Measurements from ENCODE around the gene SETD7.

The SETD7 gene

GRCh38 chr4:139574641-139575040 lies 18.6 kb upstream of the SETD7 start:
- no peak for DNase-seq (ENCODE audit: low read depth)

GRCh38 chr4:139568206-139568955 lies 12.4 kb upstream of the SETD7 start:
- no peak for DNase-seq (ENCODE audit: low read depth)

- DNase-seq (ENCODE audit: low read depth) = no peak
Measured at GRCh38 chr4:139567159-139567870, 11.3 kb upstream of the SETD7 start.

DNA sequence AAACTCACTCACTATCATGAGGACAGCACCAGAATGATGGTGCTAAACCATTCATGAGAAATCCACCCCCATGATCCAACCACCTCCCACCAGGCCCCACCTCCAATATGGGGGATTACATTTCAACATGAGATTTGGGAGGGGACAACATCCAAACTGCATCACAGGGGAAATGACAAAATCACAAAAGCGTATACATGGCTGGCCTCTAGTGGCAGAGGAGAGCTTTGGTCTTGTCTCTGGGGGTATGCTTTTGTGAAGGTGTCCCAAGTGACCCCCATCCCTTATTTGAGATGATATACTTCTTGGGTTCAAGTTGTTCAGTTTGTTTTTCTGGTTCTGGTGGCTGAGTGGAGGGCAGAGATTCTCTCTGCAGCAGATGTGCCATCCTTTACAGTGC lies 8.5 kb upstream of the SETD7 start:
- no peak for DNase-seq (ENCODE audit: low read depth)

DNA sequence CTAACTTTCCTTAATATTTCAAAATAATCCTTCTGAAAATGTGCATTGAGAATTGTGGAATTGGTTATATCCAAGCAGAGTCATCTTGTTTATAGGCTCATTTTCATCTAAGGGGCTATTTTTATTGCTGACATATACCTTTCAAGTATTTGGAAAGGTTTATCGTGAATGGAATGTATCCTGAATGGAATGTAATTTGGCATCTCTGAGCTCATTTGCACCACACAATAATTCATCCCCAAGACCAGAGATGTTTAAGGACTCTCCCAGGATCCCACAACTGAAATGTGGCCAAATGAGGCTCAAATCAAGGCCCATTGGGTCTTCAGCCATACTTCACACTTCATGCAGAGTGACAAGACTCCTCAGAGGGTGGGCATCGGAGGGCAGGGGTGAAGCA lies 7.5 kb upstream of the SETD7 start:
- no peak for DNase-seq (ENCODE audit: low read depth)

DNA sequence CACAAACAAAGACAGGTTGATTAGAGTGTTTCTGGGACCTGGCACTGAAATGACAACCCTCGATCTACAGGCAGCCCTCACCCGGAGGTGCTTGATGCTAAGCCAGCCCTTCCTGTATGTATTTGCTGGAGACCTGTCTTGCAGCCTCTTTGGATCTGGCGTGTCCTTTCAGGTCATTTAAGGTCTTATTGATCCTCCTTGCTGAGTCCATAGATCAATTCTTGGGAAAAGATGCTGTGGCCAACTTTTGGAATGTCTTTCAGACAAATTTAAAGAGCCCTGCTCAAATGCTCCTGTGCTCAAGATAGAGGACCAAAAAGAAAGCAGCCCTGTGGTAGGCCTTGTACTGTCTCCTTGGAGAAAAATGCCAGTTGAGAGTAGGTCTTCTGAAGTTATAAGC lies 6.8 kb upstream of the SETD7 start:
- DNase-seq (ENCODE audit: low read depth) = no peak

- DNase-seq (ENCODE audit: low read depth) = no peak
Measured at GRCh38 chr4:139562067-139562684, 6.2 kb upstream of the SETD7 start.

GRCh38 chr4:139560406-139561104 lies 4.5 kb upstream of the SETD7 start:
- DNase-seq (ENCODE audit: low read depth) = no peak

DNA sequence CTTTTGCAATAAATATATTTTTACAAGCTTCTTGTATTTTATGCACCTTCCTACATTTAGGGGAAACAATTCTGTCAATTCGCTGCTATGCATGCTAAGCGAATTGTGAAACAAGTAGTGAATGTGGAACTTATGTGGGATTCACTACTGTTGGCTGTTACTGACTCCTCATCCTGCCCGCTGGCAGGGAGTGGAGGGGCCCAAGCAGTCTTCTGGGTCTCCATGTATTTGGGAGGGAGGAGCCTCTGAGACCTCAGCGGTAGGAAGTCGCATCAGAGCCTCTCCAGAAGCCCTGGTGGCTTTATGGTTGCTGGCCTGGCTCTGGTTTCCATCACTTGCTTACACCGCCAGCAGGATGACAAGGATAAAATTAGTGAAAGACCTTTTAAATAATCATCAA lies 3.7 kb upstream of the SETD7 start:
- DNase-seq (ENCODE audit: low read depth) = no peak

DNA sequence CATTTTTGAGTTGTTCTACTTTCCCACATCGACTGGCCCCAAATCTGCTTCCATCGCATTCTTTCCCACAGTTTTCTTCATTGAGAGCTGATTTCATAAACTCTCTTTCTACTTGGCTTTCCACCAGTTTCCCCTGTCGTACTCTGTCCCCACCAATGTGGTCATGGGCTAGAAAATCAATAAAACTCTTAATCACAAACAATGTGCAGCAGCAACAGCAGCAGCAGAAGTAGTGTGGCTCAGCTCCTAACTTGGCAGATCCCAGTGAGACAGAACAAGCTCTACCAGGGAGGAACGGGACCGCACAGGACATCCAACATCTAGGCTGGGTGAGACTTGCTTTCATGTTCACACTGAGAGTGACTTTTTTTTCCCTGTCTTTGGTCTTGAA lies 3.1 kb upstream of the SETD7 start:
- DNase-seq (ENCODE audit: low read depth) = no peak

- no peak for DNase-seq (ENCODE audit: low read depth)
Measured at GRCh38 chr4:139558235-139559088, 2.4 kb upstream of the SETD7 start.

- no peak for DNase-seq (ENCODE audit: low read depth)
Measured at GRCh38 chr4:139557556-139558110, 1.6 kb upstream of the SETD7 start.

DNA sequence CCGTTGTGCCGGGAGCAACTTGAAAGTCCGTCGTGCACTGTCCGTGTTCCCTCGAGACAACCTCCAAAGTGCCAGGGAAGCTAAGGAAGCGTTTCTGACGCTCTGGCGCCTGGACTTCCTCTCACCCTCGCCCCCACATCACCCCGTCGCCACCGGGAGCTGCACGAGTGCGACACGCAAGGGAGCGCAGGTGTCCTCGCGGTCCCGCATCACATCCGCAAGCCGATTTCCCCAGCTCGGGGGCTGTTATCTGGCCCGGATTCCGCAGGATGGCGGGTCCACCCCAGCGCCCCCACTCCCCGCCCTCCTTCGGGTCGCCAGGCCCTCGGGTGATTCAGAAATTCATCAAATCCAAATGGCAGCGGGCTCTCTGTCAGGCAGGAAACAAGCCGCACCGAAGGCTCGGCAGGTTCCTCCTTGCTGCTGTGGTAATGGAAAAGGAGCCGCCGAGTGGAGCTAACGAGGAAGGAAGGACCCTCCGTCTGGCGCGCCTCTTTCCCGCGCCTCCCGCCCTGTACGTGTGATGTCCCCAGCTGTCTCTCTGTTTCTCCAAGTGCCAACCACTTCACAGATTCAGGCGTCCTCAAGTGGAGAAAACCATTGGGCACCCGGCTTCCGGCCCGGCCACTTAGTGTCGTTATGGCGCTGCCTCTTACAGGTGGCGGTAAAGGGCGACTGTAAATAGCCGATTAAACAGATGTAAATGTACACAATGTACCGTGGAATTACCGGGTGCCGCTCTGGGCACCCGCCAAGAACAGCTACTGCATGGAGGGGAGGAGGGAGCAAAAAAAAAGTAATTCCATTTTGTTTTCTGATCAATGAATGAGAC lies 921 bp upstream of the SETD7 start:
- DNase-seq (ENCODE audit: low read depth) = peak; percentile 40

DNA sequence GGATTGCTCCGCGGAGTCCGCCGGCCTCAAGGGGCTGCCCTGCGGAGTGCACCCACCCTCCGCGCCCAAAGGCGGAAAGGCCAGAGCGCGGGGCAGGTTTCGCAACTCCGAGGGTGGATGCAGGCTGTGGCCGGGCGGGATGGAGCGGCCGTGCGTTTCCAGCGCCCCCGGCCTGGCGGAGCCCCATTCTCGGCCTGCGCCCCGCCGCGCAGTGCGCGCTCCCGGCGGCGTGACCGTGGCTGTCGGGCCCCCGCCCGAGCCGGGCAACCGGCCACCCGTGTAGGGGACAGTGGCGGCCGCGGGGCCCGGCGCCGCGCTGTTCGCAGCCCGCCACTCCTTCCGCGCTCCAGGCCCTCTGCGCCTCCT lies 331 bp downstream of the SETD7 start:
- DNase-seq (ENCODE audit: low read depth) = no peak

DNA sequence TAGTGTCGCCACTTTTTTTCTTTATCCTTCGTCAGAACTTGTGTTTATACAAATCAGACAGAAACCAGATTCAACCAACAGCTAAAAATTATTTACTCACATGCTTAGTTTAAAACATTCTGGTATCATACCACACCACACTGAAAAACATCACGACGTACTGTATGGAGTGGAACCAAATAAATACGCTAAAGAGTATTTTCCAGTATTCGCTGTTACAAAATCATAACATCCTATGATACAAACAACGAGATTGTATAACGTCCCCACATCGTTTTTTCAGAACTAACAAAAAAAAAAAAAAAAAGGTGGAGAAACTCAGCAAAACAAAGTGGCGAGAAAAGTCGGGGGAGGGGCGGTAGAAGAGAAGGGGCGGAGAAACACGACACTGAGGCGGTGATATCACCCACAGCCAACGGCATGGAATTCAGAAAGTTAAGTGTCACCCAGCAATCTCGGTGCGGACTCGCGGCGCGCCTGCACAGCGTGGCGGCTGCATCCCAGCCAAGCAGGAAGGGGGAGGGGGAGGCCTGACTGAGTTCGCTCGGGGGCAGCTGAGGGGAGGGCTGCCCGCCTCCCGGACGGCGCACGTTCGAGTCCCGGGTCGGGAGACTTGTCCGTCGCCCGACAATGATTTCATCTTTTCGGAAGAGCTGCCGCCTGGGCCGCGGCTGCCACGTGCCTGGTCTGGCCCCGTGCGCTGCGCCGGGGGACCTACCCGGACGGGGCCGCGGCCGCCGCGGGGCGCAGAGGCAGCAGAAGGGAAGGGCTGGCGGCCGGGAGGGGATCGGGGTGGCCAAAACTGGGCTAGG lies 920 bp downstream of the SETD7 start:
- peak; percentile 84 for DNase-seq (ENCODE audit: low read depth)

DNA sequence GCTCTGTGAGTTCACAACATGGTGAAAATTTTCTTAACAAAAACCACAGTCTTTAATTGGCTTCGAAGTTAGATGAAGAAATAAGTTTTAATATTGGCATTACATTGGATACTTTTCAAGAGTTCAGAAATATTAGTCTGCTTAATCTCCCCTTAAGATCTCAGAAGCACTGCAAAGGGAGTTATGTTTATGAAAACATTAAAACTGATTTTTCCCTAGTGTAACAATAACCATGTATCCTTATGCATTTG lies 1.5 kb downstream of the SETD7 start:
- no peak for DNase-seq (ENCODE audit: low read depth)

GRCh38 chr4:139553751-139554641 lies 2.0 kb downstream of the SETD7 start:
- no peak for DNase-seq (ENCODE audit: low read depth)

DNA sequence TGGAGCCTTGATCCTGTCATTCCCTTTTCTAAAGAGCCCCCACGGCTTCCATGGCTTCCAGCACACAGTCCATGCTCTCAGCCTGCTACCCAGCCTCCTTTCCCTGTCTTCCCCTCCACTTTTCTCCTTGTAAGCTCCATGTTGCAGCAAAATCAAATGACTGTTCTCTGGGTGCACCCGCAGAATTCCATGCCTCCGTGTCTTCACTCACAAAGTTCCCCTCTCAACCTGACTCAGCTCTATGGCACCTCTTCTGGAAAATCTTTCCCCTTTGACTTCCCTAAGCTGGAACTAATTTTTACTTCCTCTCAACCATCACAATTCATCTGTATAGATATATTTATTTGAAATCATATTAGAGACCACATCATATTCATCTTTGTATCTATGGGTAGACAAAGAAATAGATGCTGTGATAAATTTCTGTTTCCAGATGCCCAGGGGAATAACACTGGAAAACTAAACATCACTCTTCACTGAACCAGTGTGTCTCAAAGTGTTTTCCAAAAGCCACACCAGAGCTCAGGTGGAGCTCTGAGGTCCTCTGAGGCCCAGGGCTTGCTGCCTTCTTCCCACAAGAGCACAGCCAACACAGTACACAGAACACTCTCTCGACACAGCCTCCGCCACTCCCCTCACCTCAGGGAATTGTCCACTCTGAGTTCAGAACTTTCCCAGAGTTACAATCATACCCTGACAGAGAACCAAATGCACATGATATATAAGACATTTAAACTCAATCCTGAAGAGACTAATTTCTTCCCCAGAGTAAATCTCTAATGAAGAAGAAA lies 3.3 kb downstream of the SETD7 start:
- DNase-seq (ENCODE audit: low read depth) = no peak
